ENCODE measurements around the gene POLR1F.

DNA sequence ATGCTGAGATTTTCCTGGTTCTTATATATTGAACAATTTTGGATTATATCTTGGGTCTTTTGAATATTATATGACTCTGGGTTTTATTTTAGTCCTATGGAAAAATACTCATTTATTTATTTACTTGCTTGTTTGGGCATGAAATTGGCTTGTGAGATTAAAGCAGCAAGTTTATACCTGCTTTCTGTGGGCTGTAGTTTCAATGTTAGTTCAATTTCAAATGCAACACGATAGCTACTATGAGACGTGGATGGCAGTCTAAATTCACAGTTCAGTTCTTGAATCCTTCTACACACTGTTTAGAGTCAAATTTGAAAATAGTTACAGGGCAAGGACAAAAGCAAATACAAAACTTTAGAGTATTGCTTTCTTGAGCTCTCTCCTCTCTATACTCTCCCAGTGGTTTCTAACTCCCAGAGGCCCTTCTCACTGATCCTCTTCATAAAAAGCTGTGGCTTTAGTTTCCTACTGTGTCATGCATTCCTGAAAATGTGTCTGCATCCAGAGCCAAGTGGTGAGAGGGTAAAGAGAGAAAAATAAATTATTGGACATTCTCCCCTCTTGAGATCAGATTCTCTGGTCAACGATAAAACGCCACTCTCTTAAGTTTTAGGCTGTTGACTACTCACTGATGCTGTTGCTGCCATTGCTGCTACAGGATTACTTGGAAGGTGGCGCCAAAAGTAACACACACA, 34.4 kb downstream of the POLR1F start:
- TF ChIP-seq, protein P1, sequence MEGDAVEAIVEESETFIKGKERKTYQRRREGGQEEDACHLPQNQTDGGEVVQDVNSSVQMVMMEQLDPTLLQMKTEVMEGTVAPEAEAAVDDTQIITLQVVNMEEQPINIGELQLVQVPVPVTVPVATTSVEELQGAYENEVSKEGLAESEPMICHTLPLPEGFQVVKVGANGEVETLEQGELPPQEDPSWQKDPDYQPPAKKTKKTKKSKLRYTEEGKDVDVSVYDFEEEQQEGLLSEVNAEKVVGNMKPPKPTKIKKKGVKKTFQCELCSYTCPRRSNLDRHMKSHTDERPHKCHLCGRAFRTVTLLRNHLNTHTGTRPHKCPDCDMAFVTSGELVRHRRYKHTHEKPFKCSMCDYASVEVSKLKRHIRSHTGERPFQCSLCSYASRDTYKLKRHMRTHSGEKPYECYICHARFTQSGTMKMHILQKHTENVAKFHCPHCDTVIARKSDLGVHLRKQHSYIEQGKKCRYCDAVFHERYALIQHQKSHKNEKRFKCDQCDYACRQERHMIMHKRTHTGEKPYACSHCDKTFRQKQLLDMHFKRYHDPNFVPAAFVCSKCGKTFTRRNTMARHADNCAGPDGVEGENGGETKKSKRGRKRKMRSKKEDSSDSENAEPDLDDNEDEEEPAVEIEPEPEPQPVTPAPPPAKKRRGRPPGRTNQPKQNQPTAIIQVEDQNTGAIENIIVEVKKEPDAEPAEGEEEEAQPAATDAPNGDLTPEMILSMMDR (conservative IDR thresholded peaks at IDR 0.05 in 1 of 2, IDR thresholded peaks at IDR 0.05 in 1 of 2; ENCODE audit: extremely low read depth in 1 of 2, insufficient read depth in 1 of 2, low read depth in 1 of 2, low read length in 2 of 2): no peak
- no peak for TF ChIP-seq EZH2 (IDR thresholded peaks at IDR 0.05; ENCODE audit: borderline replicate concordance, low read length)
